ENCODE measurements around the gene MALL.
"Not testable (repeated sequence)": the region's sequence is repeated elsewhere in the genome, so short reads cannot be mapped to it uniquely, and the experiment has no call there.

The MALL gene

DNA sequence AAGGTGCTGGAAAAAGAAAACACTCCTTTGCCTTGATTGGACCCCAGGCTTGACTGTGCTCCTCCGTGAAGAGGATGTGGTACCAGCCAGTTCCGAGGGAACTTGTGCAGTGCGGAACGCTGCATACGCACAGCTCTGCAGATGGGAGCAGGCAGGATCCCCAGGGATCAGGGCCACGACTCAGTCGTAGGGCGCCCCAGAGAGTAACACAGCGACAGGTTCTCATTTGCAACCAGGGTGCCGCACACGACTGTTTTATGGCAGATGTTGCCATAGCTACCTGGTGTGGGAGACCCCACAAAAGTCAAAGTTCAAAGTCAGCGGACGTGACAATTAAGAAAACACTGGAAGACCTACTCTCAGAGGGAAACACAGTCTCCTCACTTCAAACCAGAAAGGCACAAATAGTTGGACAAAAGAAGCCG is 779 bp downstream of the MALL start:
- H3K79me2 ChIP-seq (ENCODE audit: insufficient read depth, low read length) = no peaks in the 10 kb centered on the region
- H3K9ac ChIP-seq (ENCODE audit: low read length) = no peak overlapping the region
- H3K36me3 ChIP-seq (ENCODE audit: low read length) = no peaks in the 10 kb centered on the region
- H3K9me2 ChIP-seq (replicated peaks; ENCODE audit: insufficient read depth, low read length) = no peaks in the 10 kb centered on the region
- no peak overlapping the region for H2AFZ ChIP-seq (ENCODE audit: low read depth, low read length, severe bottlenecking)
- TF ChIP-seq EZH2phosphoT487 (conservative IDR thresholded peaks at IDR 0.05; ENCODE audit: low read length) = no peak
- TF ChIP-seq, protein P1, sequence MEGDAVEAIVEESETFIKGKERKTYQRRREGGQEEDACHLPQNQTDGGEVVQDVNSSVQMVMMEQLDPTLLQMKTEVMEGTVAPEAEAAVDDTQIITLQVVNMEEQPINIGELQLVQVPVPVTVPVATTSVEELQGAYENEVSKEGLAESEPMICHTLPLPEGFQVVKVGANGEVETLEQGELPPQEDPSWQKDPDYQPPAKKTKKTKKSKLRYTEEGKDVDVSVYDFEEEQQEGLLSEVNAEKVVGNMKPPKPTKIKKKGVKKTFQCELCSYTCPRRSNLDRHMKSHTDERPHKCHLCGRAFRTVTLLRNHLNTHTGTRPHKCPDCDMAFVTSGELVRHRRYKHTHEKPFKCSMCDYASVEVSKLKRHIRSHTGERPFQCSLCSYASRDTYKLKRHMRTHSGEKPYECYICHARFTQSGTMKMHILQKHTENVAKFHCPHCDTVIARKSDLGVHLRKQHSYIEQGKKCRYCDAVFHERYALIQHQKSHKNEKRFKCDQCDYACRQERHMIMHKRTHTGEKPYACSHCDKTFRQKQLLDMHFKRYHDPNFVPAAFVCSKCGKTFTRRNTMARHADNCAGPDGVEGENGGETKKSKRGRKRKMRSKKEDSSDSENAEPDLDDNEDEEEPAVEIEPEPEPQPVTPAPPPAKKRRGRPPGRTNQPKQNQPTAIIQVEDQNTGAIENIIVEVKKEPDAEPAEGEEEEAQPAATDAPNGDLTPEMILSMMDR (IDR thresholded peaks at IDR 0.05; ENCODE audit: insufficient read depth, low read length, poor library complexity, severe bottlenecking) = no peak
- H3K4me3 ChIP-seq (ENCODE audit: insufficient read depth, low read length, poor library complexity, severe bottlenecking) = no peak overlapping the region
- H3K27me3 ChIP-seq (ENCODE audit: low read length) = no peaks in the 10 kb centered on the region
- no peak overlapping the region for H3K4me2 ChIP-seq (ENCODE audit: low read depth, low read length, poor library complexity, severe bottlenecking)
- no peaks in the 10 kb centered on the region for H3K9me3 ChIP-seq (ENCODE audit: insufficient read depth, low read length)
- H4K20me1 ChIP-seq (ENCODE audit: low read depth, low read length) = no peaks in the 10 kb centered on the region
- H3F3A ChIP-seq (ENCODE audit: insufficient read depth) = no peaks in the 10 kb centered on the region
- H3K27ac ChIP-seq (ENCODE audit: low read depth, low read length) = no peak overlapping the region

DNA sequence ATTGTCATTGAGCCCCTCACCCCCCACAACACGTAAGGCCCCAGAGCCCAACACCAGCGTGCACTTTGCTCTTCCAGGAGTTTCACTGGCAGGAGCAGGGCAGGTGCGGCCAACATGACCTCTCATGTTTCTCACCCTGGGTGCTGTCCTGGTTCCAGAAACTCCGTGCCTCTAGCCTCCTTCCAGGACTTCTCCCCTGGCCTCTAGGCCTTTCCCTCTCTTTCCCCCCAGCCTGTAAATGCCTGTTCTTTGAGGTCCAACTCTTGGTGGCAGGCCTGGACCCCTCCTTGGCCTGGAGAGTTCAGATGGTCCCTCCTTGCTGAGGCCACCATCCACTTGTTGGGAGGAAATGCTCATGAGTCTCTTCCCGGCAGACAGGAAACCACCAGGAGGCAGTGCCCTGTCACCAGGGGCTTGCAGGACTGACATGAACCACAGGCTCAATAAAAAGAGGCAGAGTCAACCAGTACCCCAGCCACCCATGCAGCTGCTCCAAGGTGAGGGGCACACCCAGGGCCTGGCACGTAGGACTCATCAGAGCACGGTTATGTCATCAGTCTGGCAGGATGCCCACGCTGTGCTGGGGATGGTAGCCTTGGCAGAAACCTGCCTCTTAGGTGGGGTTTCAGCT is 1.5 kb downstream of the MALL start:
- Histone ChIP-seq H3K79me2 (ENCODE audit: insufficient read depth, low read length) (no peaks in the 10 kb centered on the region), H2AFZ (ENCODE audit: low read depth, low read length, severe bottlenecking) (no peak overlapping the region)

DNA sequence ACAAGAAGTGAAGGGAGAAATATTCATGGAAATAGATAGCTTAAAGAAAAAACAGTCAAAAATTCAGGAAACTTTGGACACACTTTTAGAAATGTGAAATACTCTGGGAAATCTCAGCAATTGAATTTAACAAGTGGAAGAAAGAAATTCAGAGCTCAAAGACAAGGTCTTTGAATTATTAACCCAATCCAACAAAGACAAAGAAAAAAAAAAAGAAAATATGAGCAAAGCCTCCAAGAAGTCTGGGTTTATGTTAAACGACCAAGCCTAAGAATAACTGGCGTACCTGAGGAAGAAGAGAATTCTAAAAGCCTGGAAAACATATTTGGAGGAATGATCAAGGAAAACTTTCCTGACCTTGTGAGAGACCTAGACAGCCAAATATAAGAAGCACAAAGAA is 7.3 kb downstream of the MALL start:
- not testable (repeated sequence) for H3K9me3 ChIP-seq (ENCODE audit: insufficient read depth, low read length); H3K36me3 ChIP-seq (ENCODE audit: low read length); H3K27ac ChIP-seq (ENCODE audit: low read depth, low read length); H3F3A ChIP-seq (ENCODE audit: insufficient read depth); H3K9ac ChIP-seq (ENCODE audit: low read length); H3K4me3 ChIP-seq (ENCODE audit: insufficient read depth, low read length, poor library complexity, severe bottlenecking); H3K79me2 ChIP-seq (ENCODE audit: insufficient read depth, low read length); H3K4me2 ChIP-seq (ENCODE audit: low read depth, low read length, poor library complexity, severe bottlenecking); H2AFZ ChIP-seq (ENCODE audit: low read depth, low read length, severe bottlenecking); H3K27me3 ChIP-seq (ENCODE audit: low read length); H3K9me2 ChIP-seq (replicated peaks; ENCODE audit: insufficient read depth, low read length); H4K20me1 ChIP-seq (ENCODE audit: low read depth, low read length)

More for the DNA sequence above, 1.5 kb downstream of the MALL start:
- no peaks in the 10 kb centered on the region for H3K9me3 ChIP-seq (ENCODE audit: insufficient read depth, low read length)
- TF ChIP-seq, protein P1 (IDR thresholded peaks at IDR 0.05; ENCODE audit: insufficient read depth, low read length, poor library complexity, severe bottlenecking) = no peak
- TF ChIP-seq EZH2phosphoT487 (conservative IDR thresholded peaks at IDR 0.05; ENCODE audit: low read length) = no peak
- no peaks in the 10 kb centered on the region for H3K36me3 ChIP-seq (ENCODE audit: low read length)
- no peak overlapping the region for H3K27ac ChIP-seq (ENCODE audit: low read depth, low read length)
- no peaks in the 10 kb centered on the region for H3F3A ChIP-seq (ENCODE audit: insufficient read depth)
- no peaks in the 10 kb centered on the region for H3K27me3 ChIP-seq (ENCODE audit: low read length)
- no peaks in the 10 kb centered on the region for H3K9me2 ChIP-seq (replicated peaks; ENCODE audit: insufficient read depth, low read length)
- H4K20me1 ChIP-seq (ENCODE audit: low read depth, low read length) = no peaks in the 10 kb centered on the region
- no peak overlapping the region for H3K9ac ChIP-seq (ENCODE audit: low read length)
- H3K4me2 ChIP-seq (ENCODE audit: low read depth, low read length, poor library complexity, severe bottlenecking) = no peak overlapping the region
- no peak overlapping the region for H3K4me3 ChIP-seq (ENCODE audit: insufficient read depth, low read length, poor library complexity, severe bottlenecking)

DNA sequence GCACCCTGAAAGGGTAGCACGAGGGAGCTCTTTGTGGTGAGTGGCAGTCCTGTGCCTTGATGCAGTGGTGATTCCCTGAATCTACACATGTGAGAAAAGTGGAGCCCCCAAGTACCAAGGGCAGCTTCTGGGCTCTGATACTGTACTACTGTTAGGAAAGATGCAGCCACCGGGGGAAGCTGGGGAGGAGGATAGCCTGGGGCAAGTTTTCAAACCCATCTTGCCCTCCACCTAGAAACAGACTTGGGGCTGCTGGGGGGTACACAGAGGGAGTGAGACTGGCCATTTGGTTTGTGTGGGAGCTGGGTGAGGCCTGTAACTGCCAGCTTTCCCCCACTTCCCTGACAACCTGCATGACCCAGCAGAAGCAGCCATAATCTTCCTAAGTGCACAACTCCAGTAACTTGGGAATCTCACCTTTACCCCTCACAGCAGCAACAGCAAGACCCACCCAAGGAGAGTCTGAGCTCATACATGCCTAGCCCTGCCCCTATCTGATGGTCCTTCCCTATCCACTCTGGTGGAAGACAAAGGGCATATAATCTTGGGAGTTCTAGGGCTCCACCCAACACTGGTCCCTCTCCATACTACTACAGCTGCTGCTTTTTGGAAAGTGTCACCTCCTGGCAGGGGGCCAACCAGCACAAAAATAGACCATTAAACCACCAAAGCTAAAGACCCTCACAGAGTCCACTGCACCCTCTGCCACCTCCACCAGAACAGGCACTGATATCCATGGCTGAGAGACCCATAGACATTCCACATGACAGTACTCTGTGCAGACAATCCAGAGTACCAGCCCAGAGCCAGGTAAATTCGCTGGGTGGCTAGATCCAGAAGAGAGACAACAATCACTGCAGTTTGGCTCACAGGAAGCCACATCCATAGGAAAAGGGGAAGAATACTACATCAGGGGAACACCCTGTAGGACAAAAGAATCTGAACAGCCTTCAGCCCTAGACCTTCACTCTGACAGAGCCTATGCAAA is 8.2 kb downstream of the MALL start:
- no peaks in the 10 kb centered on the region for H3K27me3 ChIP-seq (ENCODE audit: low read length)
- H3K36me3 ChIP-seq (ENCODE audit: low read length) = no peaks in the 10 kb centered on the region
- no peak overlapping the region for H3K27ac ChIP-seq (ENCODE audit: low read depth, low read length)
- H4K20me1 ChIP-seq (ENCODE audit: low read depth, low read length) = no peaks in the 10 kb centered on the region
- H3K9me2 ChIP-seq (replicated peaks; ENCODE audit: insufficient read depth, low read length) = no peaks in the 10 kb centered on the region
- no peaks in the 10 kb centered on the region for H3K79me2 ChIP-seq (ENCODE audit: insufficient read depth, low read length)
- H2AFZ ChIP-seq (ENCODE audit: low read depth, low read length, severe bottlenecking) = no peak overlapping the region
- H3K9ac ChIP-seq (ENCODE audit: low read length) = no peak overlapping the region
- TF ChIP-seq, protein P1 (IDR thresholded peaks at IDR 0.05; ENCODE audit: insufficient read depth, low read length, poor library complexity, severe bottlenecking) = no peak
- no peak for TF ChIP-seq EZH2phosphoT487 (conservative IDR thresholded peaks at IDR 0.05; ENCODE audit: low read length)
- no peak overlapping the region for H3K4me2 ChIP-seq (ENCODE audit: low read depth, low read length, poor library complexity, severe bottlenecking)
- H3K9me3 ChIP-seq (ENCODE audit: insufficient read depth, low read length) = no peaks in the 10 kb centered on the region
- H3K4me3 ChIP-seq (ENCODE audit: insufficient read depth, low read length, poor library complexity, severe bottlenecking) = no peak overlapping the region
- H3F3A ChIP-seq (ENCODE audit: insufficient read depth) = no peaks in the 10 kb centered on the region

Data from SU-DHL-6 (cell line).